ENCODE measurements around the gene HCFC2.
"Not testable (repeated sequence)": the region's sequence is repeated elsewhere in the genome, so short reads cannot be mapped to it uniquely, and the experiment has no call there.

HCFC2 gene

GRCh38 chr12:104057771-104058197, 6.5 kb upstream of the HCFC2 start:
- DNase-seq (ENCODE audit: low read depth): no peak

- no peak for DNase-seq (ENCODE audit: low read depth)
These were observed 5.5 kb upstream of the HCFC2 start for GRCh38 chr12:104058802-104059201.

GRCh38 chr12:104059963-104060362, 4.4 kb upstream of the HCFC2 start:
- DNase-seq (ENCODE audit: low read depth): no peak

GRCh38 chr12:104060791-104061190, 3.5 kb upstream of the HCFC2 start:
- DNase-seq (ENCODE audit: low read depth): no peak

- peak; percentile 17 for DNase-seq (ENCODE audit: low read depth)
These were observed 660 bp upstream of the HCFC2 start for GRCh38 chr12:104063712-104064030.

GRCh38 chr12:104064842-104065427, 604 bp downstream of the HCFC2 start:
- DNase-seq (ENCODE audit: low read depth): no peak

- DNase-seq (ENCODE audit: low read depth): no peak
These were observed 7.8 kb downstream of the HCFC2 start for GRCh38 chr12:104072099-104072498.

GRCh38 chr12:104073699-104074098, 9.4 kb downstream of the HCFC2 start:
- DNase-seq (ENCODE audit: low read depth): no peak

- no peak for DNase-seq (ENCODE audit: low read depth)
These were observed 14.7 kb downstream of the HCFC2 start for GRCh38 chr12:104079024-104079423.

GRCh38 chr12:104080764-104081163, 16.4 kb downstream of the HCFC2 start:
- DNase-seq (ENCODE audit: low read depth): no peak

- DNase-seq (ENCODE audit: low read depth): no peak
These were observed 19.6 kb downstream of the HCFC2 start for GRCh38 chr12:104083769-104084475.

- DNase-seq (ENCODE audit: low read depth): no peak
These were observed 26.4 kb downstream of the HCFC2 start for GRCh38 chr12:104090685-104091084.

GRCh38 chr12:104091136-104091535, 26.8 kb downstream of the HCFC2 start:
- no peak for DNase-seq (ENCODE audit: low read depth)

GRCh38 chr12:104094284-104094683, 30.0 kb downstream of the HCFC2 start:
- no peak for DNase-seq (ENCODE audit: low read depth)

- no peak for DNase-seq (ENCODE audit: low read depth)
These were observed 31.0 kb downstream of the HCFC2 start for GRCh38 chr12:104095289-104095688.

- no peak for DNase-seq (ENCODE audit: low read depth)
These were observed 33.6 kb downstream of the HCFC2 start for GRCh38 chr12:104097954-104098353.

- DNase-seq (ENCODE audit: low read depth): no peak
These were observed 41.1 kb downstream of the HCFC2 start for GRCh38 chr12:104105461-104105860.

- no peak for DNase-seq (ENCODE audit: low read depth)
These were observed 42.6 kb downstream of the HCFC2 start for GRCh38 chr12:104106965-104107364.

GRCh38 chr12:104108755-104109445, 44.6 kb downstream of the HCFC2 start:
- peak; percentile 28 for DNase-seq (ENCODE audit: low read depth)

GRCh38 chr12:104109446-104110271, 45.3 kb downstream of the HCFC2 start:
- DNase-seq (ENCODE audit: low read depth): no peak

GRCh38 chr12:104114834-104115586, 50.7 kb downstream of the HCFC2 start:
- DNase-seq (ENCODE audit: low read depth): not testable (repeated sequence)

- DNase-seq (ENCODE audit: low read depth): no peak
These were observed 51.2 kb downstream of the HCFC2 start for GRCh38 chr12:104115587-104115975.
